Gastroesophageal sphincter (tissue), 3 donors: Measurements from ENCODE around the gene HMX2.

Experiments used
- CTCF ChIP-seq, 4 experiments: fragments of 200-600 bp in 2 of 4; fragments of 450-650 bp in 2 of 4; sonication (generic) in 1 of 4; IDR thresholded peaks; one replicate each; pipeline ENCODE4 v1.5.1; 2017 to 2019; ENCODE audit warnings: antibody characterized with exemption in 4 of 4, mild to moderate bottlenecking in 2 of 4, moderate library complexity in 2 of 4
- EP300 ChIP-seq: sonication (generic); formaldehyde crosslinking; IDR thresholded peaks from one replicate; pipeline ENCODE4 v1.6.1; 2017; ENCODE audit warnings: antibody characterized with exemption, mild to moderate bottlenecking
- POLR2A ChIP-seq, 2 donors: fragments of 450-650 bp; IDR thresholded peaks; one replicate each; pipeline ENCODE4 v1.6.1; 2017; ENCODE audit warnings: antibody characterized with exemption in 2 of 2, mild to moderate bottlenecking in 2 of 2, moderate library complexity in 1 of 2
- POLR2AphosphoS5 ChIP-seq: sonication (generic); formaldehyde crosslinking; IDR thresholded peaks from one replicate; pipeline ENCODE4 v1.6.1; 2017; ENCODE audit warnings: antibody characterized with exemption

GRCh38 chr10:123156078-123156477 lies 8.1 kb downstream of the HMX2 start:
- TF ChIP-seq CTCF (IDR thresholded peaks at IDR 0.05): no peak
- TF ChIP-seq POLR2A (IDR thresholded peaks at IDR 0.05): no peak
- TF ChIP-seq EP300: no peak
- no peak for TF ChIP-seq POLR2AphosphoS5
